ENCODE data around the gene IFIT1. TPM values are rescaled to one million over a fixed set of nuclear protein-coding genes. Genes with fewer than 3 reads are reported as not detected.

Gene IFIT1
- total RNA-seq, 1 donor from 2014 or later: 7.4 TPM

DNA sequence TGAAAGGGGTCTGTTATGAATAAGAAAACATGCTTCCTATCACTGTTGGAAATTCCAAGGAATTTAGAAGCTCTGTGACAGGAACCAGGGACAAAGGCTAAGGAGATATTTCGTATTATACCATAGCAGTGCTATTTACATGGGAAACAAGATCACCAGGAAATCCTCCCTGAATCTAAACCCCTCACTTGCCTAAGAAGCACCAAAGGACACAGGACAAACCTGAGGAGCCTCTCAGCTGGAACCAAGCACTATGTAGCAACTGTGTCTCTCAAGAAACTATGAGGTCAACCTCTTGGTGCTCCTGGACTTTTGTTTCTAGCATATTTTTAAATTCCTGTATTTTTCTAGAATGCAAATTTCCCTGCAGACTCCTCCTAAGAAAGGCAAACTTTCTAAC, 35.3 kb upstream of the IFIT1 start:
- peaks cover 5% of the 10 kb centered on the region for H3K4me1 ChIP-seq
- H3K27me3 ChIP-seq: no peaks in the 10 kb centered on the region
- H3K36me3 ChIP-seq: no peaks in the 10 kb centered on the region
- no peaks in the 10 kb centered on the region for H3K9me3 ChIP-seq
- no peak overlapping the region for H3K27ac ChIP-seq
- no peak overlapping the region for H3K4me3 ChIP-seq
- TF ChIP-seq CTCF (IDR thresholded peaks at IDR 0.05): no peak
- TF ChIP-seq POLR2AphosphoS5 (IDR thresholded peaks at IDR 0.05; ENCODE audit: insufficient read depth in 1 of 2, low read depth in 1 of 2): no peak
- TF ChIP-seq POLR2A (IDR thresholded peaks at IDR 0.05): no peak
- no peak for DNase-seq (ENCODE audit: extremely low spot score in 2 of 2)
- intact Hi-C loops (cut with DNase I): no loop called here

- no peak for DNase-seq (ENCODE audit: extremely low spot score in 2 of 2)
- Histone ChIP-seq H3K9me3 (no peaks in the 10 kb centered on the region), H3K27me3 (no peaks in the 10 kb centered on the region), H3K4me3 (no peak overlapping the region), H3K36me3 (no peaks in the 10 kb centered on the region), H3K27ac (no peak overlapping the region), H3K4me1 (no peaks in the 10 kb centered on the region)
- no peak for TF ChIP-seq POLR2A (IDR thresholded peaks at IDR 0.05)
- TF ChIP-seq CTCF (IDR thresholded peaks at IDR 0.05): no peak
- no peak for TF ChIP-seq POLR2AphosphoS5 (IDR thresholded peaks at IDR 0.05; ENCODE audit: insufficient read depth in 1 of 2, low read depth in 1 of 2)
- intact Hi-C loops (cut with DNase I): no loop called here
Observed at GRCh38 chr10:89357975-89358374, 34.4 kb upstream of the IFIT1 start.

- Histone ChIP-seq H3K36me3 (no peaks in the 10 kb centered on the region), H3K9me3 (no peaks in the 10 kb centered on the region), H3K4me3 (no peak overlapping the region), H3K4me1 (peaks cover 4% of the 10 kb centered on the region), H3K27ac (no peak overlapping the region), H3K27me3 (no peaks in the 10 kb centered on the region)
- intact Hi-C loops (cut with DNase I): no loop called here
- no peak for DNase-seq (ENCODE audit: extremely low spot score in 2 of 2)
- TF ChIP-seq POLR2AphosphoS5 (IDR thresholded peaks at IDR 0.05; ENCODE audit: insufficient read depth in 1 of 2, low read depth in 1 of 2) (no peak), CTCF (IDR thresholded peaks at IDR 0.05) (no peak), POLR2A (IDR thresholded peaks at IDR 0.05) (no peak)
Observed at GRCh38 chr10:89360157-89360556, 32.3 kb upstream of the IFIT1 start.

DNA sequence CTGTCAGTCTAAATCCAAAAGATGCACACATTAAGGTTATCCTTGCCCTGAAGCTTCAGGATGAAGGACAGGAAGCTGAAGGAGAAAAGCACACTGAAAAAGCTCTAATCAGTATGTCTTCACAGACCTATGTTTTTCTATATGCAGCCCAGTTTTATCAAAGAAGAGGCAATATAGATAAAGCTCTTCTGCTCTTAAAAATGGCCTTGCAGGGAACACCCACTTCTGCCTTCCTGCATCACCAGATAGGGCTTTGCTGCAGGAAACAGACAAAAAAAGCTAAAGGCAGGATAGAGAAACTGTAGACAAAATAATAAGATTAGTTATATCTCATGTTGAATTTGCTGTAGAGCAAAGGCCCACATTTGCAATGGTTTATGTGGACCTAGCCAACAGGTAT, 29.5 kb upstream of the IFIT1 start:
- Histone ChIP-seq H3K4me1 (peaks cover 4% of the 10 kb centered on the region), H3K36me3 (no peaks in the 10 kb centered on the region), H3K27ac (no peak overlapping the region), H3K27me3 (no peaks in the 10 kb centered on the region), H3K4me3 (no peak overlapping the region), H3K9me3 (no peaks in the 10 kb centered on the region)
- TF ChIP-seq POLR2AphosphoS5 (IDR thresholded peaks at IDR 0.05; ENCODE audit: insufficient read depth in 1 of 2, low read depth in 1 of 2) (no peak), POLR2A (IDR thresholded peaks at IDR 0.05) (no peak), CTCF (IDR thresholded peaks at IDR 0.05) (no peak)
- intact Hi-C loops (cut with DNase I): no loop called here
- no peak for DNase-seq (ENCODE audit: extremely low spot score in 2 of 2)

DNA sequence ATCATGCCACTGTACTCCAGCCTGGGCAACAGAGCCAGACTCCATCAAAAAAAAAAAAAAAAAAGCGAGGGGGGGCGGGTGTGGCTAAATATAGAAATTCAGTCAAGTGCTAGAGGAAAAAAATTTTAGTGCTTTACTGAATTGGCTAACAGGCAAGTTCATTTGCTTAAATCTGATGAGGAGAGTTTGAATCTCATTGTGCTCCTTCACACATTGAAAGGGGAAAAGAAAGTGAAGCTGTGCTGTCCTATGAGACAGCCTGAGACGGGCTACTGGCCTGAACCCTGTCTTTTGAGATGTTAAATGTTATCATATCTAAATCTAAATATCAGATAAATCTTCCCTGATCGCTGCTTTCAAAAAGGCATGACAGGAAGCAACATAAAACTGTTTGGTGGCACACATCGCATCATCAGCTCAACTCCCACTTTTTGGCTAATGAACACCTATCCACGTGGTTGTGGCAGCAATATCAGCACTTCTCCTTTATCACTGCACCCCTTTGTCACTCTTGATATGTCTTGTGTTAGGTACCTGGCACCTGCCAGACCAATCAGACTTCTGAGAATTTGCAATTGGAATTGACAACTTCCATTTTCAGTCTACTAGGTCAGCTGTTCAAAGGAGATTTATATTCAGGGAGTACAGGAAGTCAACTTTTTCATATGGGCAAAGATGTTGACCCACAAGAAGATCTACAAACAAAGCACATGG, 28.5 kb upstream of the IFIT1 start:
- Histone ChIP-seq H3K27me3 (no peaks in the 10 kb centered on the region), H3K9me3 (no peaks in the 10 kb centered on the region), H3K4me1 (peaks cover 4% of the 10 kb centered on the region), H3K4me3 (no peak overlapping the region), H3K27ac (no peak overlapping the region), H3K36me3 (no peaks in the 10 kb centered on the region)
- intact Hi-C loops (cut with DNase I): no loop called here
- no peak for DNase-seq (ENCODE audit: extremely low spot score in 2 of 2)
- TF ChIP-seq CTCF (IDR thresholded peaks at IDR 0.05) (no peak), POLR2A (IDR thresholded peaks at IDR 0.05) (no peak), POLR2AphosphoS5 (IDR thresholded peaks at IDR 0.05; ENCODE audit: insufficient read depth in 1 of 2, low read depth in 1 of 2) (no peak)
